HG03439 (cell line): ENCODE data around the gene FMN2.

ENCODE experiments used
- ATAC-seq: cut with Tn5 transposase; IDR thresholded peaks from one replicate; pipeline ENCODE4 v1.9.1; 2021; ENCODE audit warnings: mild to moderate bottlenecking, moderate library complexity; ENCODE audit not compliant: unreplicated experiment

Gene FMN2

GRCh38 chr1:240350910-240351331 lies 259.2 kb downstream of the FMN2 start:
- ATAC-seq = no peak

DNA sequence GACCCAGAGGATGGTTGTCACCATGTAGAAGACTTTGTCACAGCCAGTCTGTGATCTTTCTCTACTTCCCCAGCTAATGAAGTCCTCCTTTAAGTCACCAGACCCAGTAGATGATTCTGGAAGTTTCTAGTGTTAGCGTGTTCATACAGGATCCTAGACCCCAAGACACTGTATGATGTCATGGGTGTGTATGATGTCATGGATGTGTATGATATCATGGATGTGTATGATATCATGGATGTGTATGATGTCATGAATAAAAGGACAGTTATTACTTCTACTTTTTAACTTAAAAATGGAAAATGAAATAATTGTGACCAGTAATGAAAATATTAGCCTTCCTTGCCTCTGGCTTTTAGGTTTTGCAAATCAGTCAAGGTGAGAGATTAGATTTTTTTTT lies 260.0 kb downstream of the FMN2 start:
- no peak for ATAC-seq

DNA sequence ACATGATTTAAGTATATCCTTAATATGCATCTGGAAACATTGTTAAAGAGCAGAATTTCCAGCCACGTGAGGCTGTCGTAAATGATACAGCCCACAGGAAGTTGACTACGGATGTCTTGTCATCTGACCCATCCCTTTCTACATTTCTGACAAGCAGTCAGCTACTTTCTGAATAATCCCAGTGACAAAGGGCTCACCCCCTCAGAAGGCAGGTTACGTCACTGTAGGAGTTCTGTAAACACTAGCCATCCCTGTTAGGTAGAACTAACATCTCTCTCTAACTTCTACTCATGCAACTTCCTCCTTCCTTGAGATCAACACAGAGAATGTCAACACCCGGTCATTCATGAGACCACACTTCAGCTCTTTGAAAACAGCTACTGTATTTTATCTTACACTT lies 261.1 kb downstream of the FMN2 start:
- no peak for ATAC-seq

GRCh38 chr1:240356568-240356967 lies 264.9 kb downstream of the FMN2 start:
- no peak for ATAC-seq

GRCh38 chr1:240362046-240362445 lies 270.4 kb downstream of the FMN2 start:
- ATAC-seq = no peak

- no peak for ATAC-seq
Observed at GRCh38 chr1:240362826-240363225, 271.1 kb downstream of the FMN2 start.

DNA sequence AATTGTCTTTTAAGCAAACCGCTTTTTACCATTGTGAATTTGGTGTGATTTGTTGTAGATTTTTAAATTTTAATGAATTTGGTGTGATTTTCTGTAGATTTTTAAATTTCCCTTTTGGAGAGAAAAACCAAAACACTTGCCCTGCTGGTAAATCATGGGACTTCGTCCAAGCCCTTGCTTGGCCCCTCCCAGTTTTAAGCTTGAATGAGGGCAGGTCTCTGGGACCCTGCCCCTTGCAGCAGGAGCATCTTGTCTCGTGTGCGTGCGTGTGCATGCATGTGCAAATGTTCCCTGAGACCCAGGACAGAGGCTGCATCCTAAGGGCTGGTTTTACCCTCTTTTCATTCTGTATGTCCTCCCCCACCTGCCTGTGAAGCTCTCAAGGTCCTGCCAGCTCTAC lies 271.6 kb downstream of the FMN2 start:
- ATAC-seq = no peak

DNA sequence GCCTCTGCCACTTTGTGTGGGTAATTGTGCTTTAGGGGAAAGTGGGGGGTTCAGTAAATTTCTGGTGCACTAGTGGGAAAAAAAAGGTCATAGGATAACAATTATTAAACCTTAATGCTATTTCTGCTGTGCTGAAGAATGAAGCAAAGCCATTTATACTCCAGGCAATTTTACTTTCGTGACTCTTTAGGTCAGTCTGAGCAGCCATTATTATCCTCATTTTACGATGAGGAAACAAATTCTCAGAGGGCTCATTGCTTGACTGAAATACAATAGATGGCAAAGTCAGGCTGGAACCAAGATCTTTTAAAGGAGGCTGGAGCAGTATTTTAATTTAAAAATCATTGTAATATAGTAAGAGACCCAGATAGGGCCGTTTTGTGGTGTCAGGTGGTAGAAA lies 272.2 kb downstream of the FMN2 start:
- ATAC-seq = no peak

DNA sequence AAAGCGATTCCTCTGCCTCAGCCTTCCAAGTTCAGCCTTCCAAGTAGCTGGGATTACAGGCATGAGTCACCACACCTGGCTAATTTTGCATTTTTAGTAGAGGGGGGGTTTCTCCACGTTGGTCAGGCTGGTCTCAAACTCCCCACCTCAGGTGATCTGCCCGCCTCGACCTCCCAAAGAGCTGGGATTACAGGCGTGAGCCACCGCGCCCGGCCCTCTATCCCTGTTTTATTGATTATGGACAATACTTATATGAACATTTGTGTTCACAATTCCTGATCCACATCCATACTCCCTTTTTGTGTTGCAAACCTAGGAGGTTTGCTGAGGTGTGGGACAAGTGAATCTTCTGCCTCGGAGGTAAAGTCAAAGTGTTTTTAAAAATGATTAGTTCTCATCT lies 275.0 kb downstream of the FMN2 start:
- no peak for ATAC-seq

DNA sequence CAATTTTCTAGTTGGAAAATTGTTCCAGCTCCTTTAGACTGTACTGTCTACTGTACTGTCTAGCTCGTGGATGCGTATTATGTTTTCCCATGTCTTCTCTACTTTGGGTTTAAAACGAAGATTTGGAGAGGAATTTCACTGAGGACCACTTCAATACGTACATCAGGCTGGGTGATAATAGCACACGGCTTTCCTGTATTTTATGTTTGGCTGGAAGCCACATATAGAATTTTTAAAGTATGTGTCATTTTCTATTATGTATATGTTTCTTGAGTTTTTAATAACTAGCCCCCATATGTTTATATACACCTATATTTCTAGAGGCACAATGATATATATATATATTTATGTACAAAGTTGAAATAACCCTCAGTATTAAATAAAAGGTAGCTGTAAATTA lies 293.9 kb downstream of the FMN2 start:
- ATAC-seq = no peak

- no peak for ATAC-seq
Observed at GRCh38 chr1:240385985-240386978, 294.6 kb downstream of the FMN2 start.

GRCh38 chr1:240387051-240387450 lies 295.4 kb downstream of the FMN2 start:
- ATAC-seq = no peak

DNA sequence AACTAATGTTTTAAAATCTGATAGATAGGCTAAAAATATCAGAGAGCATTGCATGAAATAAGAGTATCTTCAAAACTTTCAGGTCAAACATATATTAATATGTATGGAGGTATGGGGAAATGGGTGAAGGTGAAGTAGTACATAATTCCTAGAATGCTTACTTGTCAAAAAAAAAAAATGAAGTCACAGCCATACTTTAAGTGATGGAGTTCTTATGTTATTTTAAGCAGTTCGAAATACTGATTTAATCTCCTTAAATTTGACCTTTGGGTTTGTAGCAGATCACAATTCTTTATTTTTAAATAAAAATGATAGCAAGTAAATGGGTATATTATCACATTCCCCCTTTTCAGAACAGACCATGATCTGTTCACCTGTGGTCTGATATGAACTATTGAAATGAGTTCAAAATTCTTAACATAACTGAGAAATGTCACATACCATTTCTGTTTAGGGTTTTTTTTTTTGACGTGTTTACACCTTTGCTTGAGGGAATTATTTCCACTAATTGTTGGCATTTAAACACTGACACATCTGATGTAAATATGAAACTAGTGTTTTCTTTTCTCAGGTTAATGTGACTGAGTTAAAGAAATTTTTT lies 300.1 kb downstream of the FMN2 start:
- ATAC-seq = no peak

DNA sequence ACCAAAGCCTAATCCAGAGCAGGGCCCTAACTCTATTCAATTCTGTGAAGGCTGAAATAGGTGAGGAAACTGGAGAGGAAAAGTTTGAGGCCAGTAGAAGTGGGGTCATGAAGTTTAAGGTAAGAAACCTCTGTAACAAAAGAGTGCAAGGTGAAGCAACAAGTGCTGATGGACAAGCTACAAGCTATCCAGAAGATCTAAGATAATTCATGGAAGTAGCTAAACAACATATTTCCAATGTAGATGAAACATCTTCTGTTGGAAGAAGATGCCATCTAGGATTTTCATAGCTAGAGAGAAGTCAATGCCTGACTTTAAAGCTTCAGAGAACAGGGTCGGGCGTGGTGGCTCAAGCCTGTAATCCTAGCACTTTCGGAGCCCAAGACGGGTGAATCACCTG lies 302.7 kb downstream of the FMN2 start:
- no peak for ATAC-seq

GRCh38 chr1:240395336-240395735 lies 303.7 kb downstream of the FMN2 start:
- ATAC-seq = no peak

DNA sequence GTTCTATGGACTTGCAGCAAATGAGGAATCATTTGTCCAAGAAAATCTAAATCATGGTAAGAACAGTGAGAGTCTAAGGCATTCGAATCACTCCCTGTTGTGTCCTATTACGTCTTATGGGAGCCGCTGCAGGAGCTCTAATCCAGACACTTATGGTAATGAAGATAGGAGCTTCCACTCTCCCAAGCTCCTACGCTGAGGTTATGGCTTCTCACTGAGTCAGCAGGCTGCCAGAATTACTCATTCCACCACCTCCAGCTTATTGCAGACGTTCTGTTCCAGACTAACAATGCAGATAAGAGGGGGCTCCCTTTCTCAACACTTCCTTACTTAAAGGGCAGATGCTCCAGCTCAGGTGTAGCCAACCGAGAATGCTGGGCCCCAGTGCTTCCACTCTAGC lies 307.7 kb downstream of the FMN2 start:
- ATAC-seq = no peak

GRCh38 chr1:240401731-240402130 lies 310.0 kb downstream of the FMN2 start:
- ATAC-seq = no peak

GRCh38 chr1:240402326-240402725 lies 310.6 kb downstream of the FMN2 start:
- ATAC-seq = no peak

DNA sequence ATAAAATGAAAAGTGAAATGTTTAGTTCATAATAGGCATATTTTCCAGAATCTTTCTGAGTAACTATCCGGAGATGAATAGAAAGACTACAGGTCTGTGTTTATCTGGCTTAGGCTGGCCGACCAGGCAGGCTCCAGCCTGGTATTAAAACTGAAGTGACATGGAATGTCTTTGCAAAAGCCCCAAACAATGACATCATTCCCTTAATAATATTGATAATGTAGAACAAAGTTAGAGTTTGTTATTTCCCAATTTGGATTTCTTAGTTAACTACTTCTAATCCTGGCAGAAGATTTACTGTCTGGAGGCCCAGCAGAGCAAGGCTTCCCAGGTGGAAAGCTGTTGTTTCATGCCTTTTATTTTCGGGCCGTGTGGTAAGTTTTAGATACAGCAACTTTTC lies 312.6 kb downstream of the FMN2 start:
- no peak for ATAC-seq

- ATAC-seq = no peak
Observed at GRCh38 chr1:240405751-240406150, 314.1 kb downstream of the FMN2 start.

DNA sequence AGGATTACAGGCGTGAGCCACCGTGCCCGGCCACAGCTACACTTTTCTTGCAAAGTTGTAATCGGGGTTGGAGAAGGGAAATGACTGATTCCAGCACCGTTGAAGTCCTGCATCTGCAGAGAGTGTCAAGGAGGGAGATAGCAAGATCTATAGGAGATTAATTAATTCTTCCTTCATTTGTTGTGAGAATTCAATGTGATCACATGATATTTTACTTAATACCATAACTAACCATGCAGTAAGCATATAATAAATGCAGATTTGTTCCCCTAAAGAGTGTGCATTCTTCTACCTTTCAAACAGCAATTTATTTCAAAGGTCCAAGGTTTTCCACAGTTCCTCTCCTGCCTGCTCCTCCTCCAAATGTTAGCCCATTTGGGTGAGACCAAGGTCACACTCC lies 315.7 kb downstream of the FMN2 start:
- ATAC-seq = no peak

- ATAC-seq = no peak
Observed at GRCh38 chr1:240409615-240410014, 317.9 kb downstream of the FMN2 start.
